Esophagus squamous epithelium (tissue), 4 donors: ENCODE results near the gene CLDN4.

Experiments used
- POLR2A ChIP-seq, 4 donors: fragments of 450-650 bp; IDR thresholded peaks; one replicate each; pipeline ENCODE4 v1.6.1; 2017; ENCODE audit warnings: antibody characterized with exemption in 4 of 4, mild to moderate bottlenecking in 4 of 4, moderate library complexity in 3 of 4
- TF ChIP-seq, protein P1 (sequence below), 6 experiments: fragments of 450-650 bp in 4 of 6; fragments of 200-600 bp in 2 of 6; sonication (generic) in 2 of 6; IDR thresholded peaks; one replicate each; pipeline ENCODE4 v1.5.1; 2016 to 2019; ENCODE audit warnings: antibody characterized with exemption in 6 of 6, mild to moderate bottlenecking in 4 of 6, moderate library complexity in 4 of 6

GRCh38 chr7:73811760-73812168 is 19.0 kb upstream of the CLDN4 start:
- TF ChIP-seq, protein P1, sequence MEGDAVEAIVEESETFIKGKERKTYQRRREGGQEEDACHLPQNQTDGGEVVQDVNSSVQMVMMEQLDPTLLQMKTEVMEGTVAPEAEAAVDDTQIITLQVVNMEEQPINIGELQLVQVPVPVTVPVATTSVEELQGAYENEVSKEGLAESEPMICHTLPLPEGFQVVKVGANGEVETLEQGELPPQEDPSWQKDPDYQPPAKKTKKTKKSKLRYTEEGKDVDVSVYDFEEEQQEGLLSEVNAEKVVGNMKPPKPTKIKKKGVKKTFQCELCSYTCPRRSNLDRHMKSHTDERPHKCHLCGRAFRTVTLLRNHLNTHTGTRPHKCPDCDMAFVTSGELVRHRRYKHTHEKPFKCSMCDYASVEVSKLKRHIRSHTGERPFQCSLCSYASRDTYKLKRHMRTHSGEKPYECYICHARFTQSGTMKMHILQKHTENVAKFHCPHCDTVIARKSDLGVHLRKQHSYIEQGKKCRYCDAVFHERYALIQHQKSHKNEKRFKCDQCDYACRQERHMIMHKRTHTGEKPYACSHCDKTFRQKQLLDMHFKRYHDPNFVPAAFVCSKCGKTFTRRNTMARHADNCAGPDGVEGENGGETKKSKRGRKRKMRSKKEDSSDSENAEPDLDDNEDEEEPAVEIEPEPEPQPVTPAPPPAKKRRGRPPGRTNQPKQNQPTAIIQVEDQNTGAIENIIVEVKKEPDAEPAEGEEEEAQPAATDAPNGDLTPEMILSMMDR (IDR thresholded peaks at IDR 0.05): peak; percentile 37 to 91 (median 82)
- no peak for TF ChIP-seq POLR2A (IDR thresholded peaks at IDR 0.05)
